DND-41 (cell line): ENCODE results near the gene PDLIM5.

Source experiments
- CTCF ChIP-seq: IDR thresholded peaks from 2 replicates; pipeline ENCODE4 v1.5.1; 2012; ENCODE audit warnings: borderline replicate concordance, low read length, moderate library complexity, mild to moderate bottlenecking; ENCODE audit not compliant: poor library complexity, severe bottlenecking; ENCODE audit errors: extremely low read depth
- EZH2 ChIP-seq: IDR thresholded peaks from 3 replicates; pipeline ENCODE4 v1.6.1; 2012; ENCODE audit warnings: borderline replicate concordance, low read depth, mild to moderate bottlenecking, moderate library complexity, low read length, inconsistent platforms; ENCODE audit not compliant: severe bottlenecking

- TF ChIP-seq CTCF (no peak), EZH2 (no peak)
Observed at GRCh38 chr4:94451051-94451694, 569 bp upstream of the PDLIM5 start.
